OCI-LY1 (cell line): ENCODE data around the gene AGL.

ENCODE experiments used
- EZH2 ChIP-seq: fragments of 200-600 bp; sonication (generic), shearing (Covaris generic); IDR thresholded peaks from 2 replicates; pipeline ENCODE4 v1.8.0; 2017; ENCODE audit warnings: borderline replicate concordance, mixed run types, mild to moderate bottlenecking, antibody characterized with exemption, low read length, moderate library complexity, mixed read lengths
- TF ChIP-seq, protein P1 (sequence below): fragments of 200-600 bp; sonication (generic), shearing (Covaris generic); IDR thresholded peaks from 2 replicates; pipeline ENCODE4 v1.5.1; 2017; ENCODE audit warnings: mild to moderate bottlenecking, antibody characterized with exemption, low read length, moderate library complexity, mixed read lengths

GRCh38 chr1:99956755-99957154 is 106.6 kb downstream of the AGL start:
- TF ChIP-seq, protein P1, sequence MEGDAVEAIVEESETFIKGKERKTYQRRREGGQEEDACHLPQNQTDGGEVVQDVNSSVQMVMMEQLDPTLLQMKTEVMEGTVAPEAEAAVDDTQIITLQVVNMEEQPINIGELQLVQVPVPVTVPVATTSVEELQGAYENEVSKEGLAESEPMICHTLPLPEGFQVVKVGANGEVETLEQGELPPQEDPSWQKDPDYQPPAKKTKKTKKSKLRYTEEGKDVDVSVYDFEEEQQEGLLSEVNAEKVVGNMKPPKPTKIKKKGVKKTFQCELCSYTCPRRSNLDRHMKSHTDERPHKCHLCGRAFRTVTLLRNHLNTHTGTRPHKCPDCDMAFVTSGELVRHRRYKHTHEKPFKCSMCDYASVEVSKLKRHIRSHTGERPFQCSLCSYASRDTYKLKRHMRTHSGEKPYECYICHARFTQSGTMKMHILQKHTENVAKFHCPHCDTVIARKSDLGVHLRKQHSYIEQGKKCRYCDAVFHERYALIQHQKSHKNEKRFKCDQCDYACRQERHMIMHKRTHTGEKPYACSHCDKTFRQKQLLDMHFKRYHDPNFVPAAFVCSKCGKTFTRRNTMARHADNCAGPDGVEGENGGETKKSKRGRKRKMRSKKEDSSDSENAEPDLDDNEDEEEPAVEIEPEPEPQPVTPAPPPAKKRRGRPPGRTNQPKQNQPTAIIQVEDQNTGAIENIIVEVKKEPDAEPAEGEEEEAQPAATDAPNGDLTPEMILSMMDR: no peak
- TF ChIP-seq EZH2: no peak
